22Rv1 (cell line): Measurements from ENCODE around the gene PHACTR4.
"Not testable (repeated sequence)": the region's sequence is repeated elsewhere in the genome, so short reads cannot be mapped to it uniquely, and the experiment has no call there.

Source experiments
- CTCF ChIP-seq: fragments of 450-650 bp; IDR thresholded peaks from 2 replicates; pipeline ENCODE4 v1.5.1; 2017; ENCODE audit warnings: mild to moderate bottlenecking
- ZFX ChIP-seq: fragments of 450-650 bp; IDR thresholded peaks from 2 replicates; pipeline ENCODE4 v1.6.1; 2017; ENCODE audit warnings: antibody characterized with exemption, borderline replicate concordance

- TF ChIP-seq CTCF, ZFX: not testable (repeated sequence)
These were observed 144.9 kb downstream of the PHACTR4 start for GRCh38 chr1:28514445-28514933.
